OCI-LY7 (cell line): ENCODE data around the gene DEPP1. TPM values are rescaled to one million over a fixed set of nuclear protein-coding genes. Genes with fewer than 3 reads are reported as not detected.

Experiments
- BruUV-seq: library from RNA; stranded (reverse); fragments of 400-500 nt; replicated peaks from 2 replicates; lab custom pipeline; 2021; lab: Mats Ljungman, UMichigan
- CTCF ChIA-PET: fragments of 300-600 bp; sonication (Branson Sonifier 250); formaldehyde crosslinking; loops from one replicate; lab custom pipeline; 2022; ENCODE audit warnings: antibody characterized with exemption; ENCODE audit not compliant: unreplicated experiment; lab: Charles Lee
- POLR2A ChIA-PET: fragments of 300-600 bp; sonication (Branson Sonifier 250); formaldehyde crosslinking; loops from one replicate; lab custom pipeline; 2022; ENCODE audit warnings: antibody characterized with exemption; lab: Charles Lee
- DNase-seq: peaks from one replicate; pipeline ENCODE4 v3.0.0-alpha.2; 2015; ENCODE audit warnings: low spot score
- H2AFZ ChIP-seq: fragments of 200-600 bp; sonication (generic), shearing (Covaris generic); 2 replicates; pipeline ENCODE4 v1.6.1; 2014; ENCODE audit warnings: mild to moderate bottlenecking, antibody characterized with exemption, low read length, moderate library complexity
- H3K27ac ChIP-seq: fragments of 200-600 bp; sonication (generic); 2 replicates; pipeline ENCODE4 v1.5.1; 2014; ENCODE audit warnings: mixed run types, low read depth, mild to moderate bottlenecking, moderate library complexity, low read length, inconsistent platforms; ENCODE audit not compliant: poor library complexity, severe bottlenecking
- H3K36me3 ChIP-seq: fragments of 200-600 bp; sonication (generic); 2 replicates; pipeline ENCODE4 v1.6.1; 2014; ENCODE audit warnings: mild to moderate bottlenecking, antibody characterized with exemption, low read length, moderate library complexity, mixed read lengths; ENCODE audit not compliant: insufficient read depth
- H3K4me1 ChIP-seq: fragments of 200-600 bp; sonication (generic); 2 replicates; pipeline ENCODE4 v1.5.1; 2014; ENCODE audit warnings: mild to moderate bottlenecking, low read length; ENCODE audit not compliant: insufficient read depth, poor library complexity, severe bottlenecking
- H3K4me2 ChIP-seq: fragments of 200-600 bp; sonication (generic); 2 replicates; pipeline ENCODE4 v1.6.1; 2014; ENCODE audit warnings: mild to moderate bottlenecking, low read length
- H3K4me3 ChIP-seq: fragments of 200-600 bp; sonication (generic); 2 replicates; pipeline ENCODE4 v1.5.1; 2014; ENCODE audit warnings: mild to moderate bottlenecking, low read depth, low read length; ENCODE audit not compliant: poor library complexity, severe bottlenecking
- H3K79me2 ChIP-seq: fragments of 200-600 bp; sonication (generic); 2 replicates; pipeline ENCODE4 v1.6.1; 2016; ENCODE audit warnings: low read depth, mild to moderate bottlenecking, low read length, moderate library complexity, mixed read lengths; ENCODE audit not compliant: insufficient read depth
- H3K9me2 ChIP-seq: fragments of 200-600 bp; sonication (generic); 2 replicates; pipeline ENCODE4 v1.6.1; 2016; ENCODE audit warnings: mild to moderate bottlenecking, low read length, mixed read lengths; ENCODE audit not compliant: insufficient read depth
- H3K9me3 ChIP-seq: fragments of 200-600 bp; sonication (generic); 2 replicates; pipeline ENCODE4 v1.6.1; 2014; ENCODE audit warnings: mild to moderate bottlenecking, mixed run types, low read length, mixed read lengths
- H4K20me1 ChIP-seq: fragments of 200-600 bp; sonication (generic); 2 replicates; pipeline ENCODE4 v1.6.1; 2014; ENCODE audit warnings: mild to moderate bottlenecking, antibody characterized with exemption, low read length, moderate library complexity, mixed read lengths; ENCODE audit not compliant: insufficient read depth
- EZH2phosphoT487 ChIP-seq: fragments of 200-600 bp; sonication (generic); IDR thresholded peaks from 2 replicates; pipeline ENCODE4 v1.6.1; 2018; ENCODE audit warnings: low read depth, borderline replicate concordance, mild to moderate bottlenecking, mixed run types, antibody characterized with exemption, low read length, moderate library complexity, mixed read lengths
- intact Hi-C: fragments of 100-400 bp; cut with micrococcal nuclease; formaldehyde crosslinking; loops from one replicate; pipeline ENCODE4 v1.10.0; 2022; ENCODE audit not compliant: unreplicated experiment
- total RNA-seq, 2 experiments: library from RNA; depleted of rRNA in 1 of 2; stranded (reverse); fragments of >200 nt in 1 of 2; shearing (Covaris generic) in 1 of 2; gene quantifications; 2 replicates each; pipeline ENCODE4 v1.2.3, GENCODE V29; 2014 to 2022
- TF ChIP-seq, protein P1 (sequence below): fragments of 200-600 bp; sonication (generic); conservative IDR thresholded peaks from 2 replicates; pipeline ENCODE4 v1.5.1; 2014; ENCODE audit warnings: mild to moderate bottlenecking, antibody characterized with exemption, low read length, moderate library complexity, mixed read lengths

Gene DEPP1
- total RNA-seq, 2 experiments from 2014 or later, result 0.09 TPM; not detected in 1

DNA sequence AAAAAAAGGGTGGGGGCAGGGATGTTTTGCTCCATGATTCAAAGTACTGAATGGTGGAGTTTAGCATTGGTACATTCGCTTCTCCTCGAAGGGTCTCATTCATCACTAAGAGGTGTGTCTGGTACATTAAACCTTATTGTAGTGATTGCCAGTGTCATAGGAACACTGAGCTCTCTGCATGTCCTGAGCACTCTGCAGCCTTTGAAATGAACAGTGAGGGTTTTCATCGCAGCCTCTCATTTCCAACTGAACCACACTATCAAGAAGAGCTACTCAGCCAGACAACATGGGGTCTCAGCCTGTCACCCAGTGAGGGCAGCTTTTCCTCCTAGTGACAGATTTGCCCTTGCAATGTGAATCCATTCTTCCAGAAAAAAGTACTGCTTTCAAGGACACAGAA, 7.6 kb upstream of the DEPP1 start:
- Histone ChIP-seq H3K79me2 (no peaks in the 10 kb centered on the region), H3K4me3 (no peak overlapping the region), H3K36me3 (no peaks in the 10 kb centered on the region), H3K27ac (no peak overlapping the region), H2AFZ (no peak overlapping the region), H3K9me2 (no peaks in the 10 kb centered on the region), H3K4me1 (no peaks in the 10 kb centered on the region), H3K9me3 (no peaks in the 10 kb centered on the region), H3K4me2 (no peak overlapping the region), H4K20me1 (no peaks in the 10 kb centered on the region)
- ChIA-PET CTCF (no interaction called here), POLR2A (interaction anchor here (0.5 to 0.7 kb wide), 2 partner anchors 12 to 574 kb away, joined by 3 read pairs; no protein-coding TSS in a partner anchor)
- no peak for DNase-seq
- intact Hi-C loops, result no loop called here
- TF ChIP-seq, protein P1, sequence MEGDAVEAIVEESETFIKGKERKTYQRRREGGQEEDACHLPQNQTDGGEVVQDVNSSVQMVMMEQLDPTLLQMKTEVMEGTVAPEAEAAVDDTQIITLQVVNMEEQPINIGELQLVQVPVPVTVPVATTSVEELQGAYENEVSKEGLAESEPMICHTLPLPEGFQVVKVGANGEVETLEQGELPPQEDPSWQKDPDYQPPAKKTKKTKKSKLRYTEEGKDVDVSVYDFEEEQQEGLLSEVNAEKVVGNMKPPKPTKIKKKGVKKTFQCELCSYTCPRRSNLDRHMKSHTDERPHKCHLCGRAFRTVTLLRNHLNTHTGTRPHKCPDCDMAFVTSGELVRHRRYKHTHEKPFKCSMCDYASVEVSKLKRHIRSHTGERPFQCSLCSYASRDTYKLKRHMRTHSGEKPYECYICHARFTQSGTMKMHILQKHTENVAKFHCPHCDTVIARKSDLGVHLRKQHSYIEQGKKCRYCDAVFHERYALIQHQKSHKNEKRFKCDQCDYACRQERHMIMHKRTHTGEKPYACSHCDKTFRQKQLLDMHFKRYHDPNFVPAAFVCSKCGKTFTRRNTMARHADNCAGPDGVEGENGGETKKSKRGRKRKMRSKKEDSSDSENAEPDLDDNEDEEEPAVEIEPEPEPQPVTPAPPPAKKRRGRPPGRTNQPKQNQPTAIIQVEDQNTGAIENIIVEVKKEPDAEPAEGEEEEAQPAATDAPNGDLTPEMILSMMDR, result no peak
- TF ChIP-seq EZH2phosphoT487, result no peak
- no TSS peak for BruUV-seq

DNA sequence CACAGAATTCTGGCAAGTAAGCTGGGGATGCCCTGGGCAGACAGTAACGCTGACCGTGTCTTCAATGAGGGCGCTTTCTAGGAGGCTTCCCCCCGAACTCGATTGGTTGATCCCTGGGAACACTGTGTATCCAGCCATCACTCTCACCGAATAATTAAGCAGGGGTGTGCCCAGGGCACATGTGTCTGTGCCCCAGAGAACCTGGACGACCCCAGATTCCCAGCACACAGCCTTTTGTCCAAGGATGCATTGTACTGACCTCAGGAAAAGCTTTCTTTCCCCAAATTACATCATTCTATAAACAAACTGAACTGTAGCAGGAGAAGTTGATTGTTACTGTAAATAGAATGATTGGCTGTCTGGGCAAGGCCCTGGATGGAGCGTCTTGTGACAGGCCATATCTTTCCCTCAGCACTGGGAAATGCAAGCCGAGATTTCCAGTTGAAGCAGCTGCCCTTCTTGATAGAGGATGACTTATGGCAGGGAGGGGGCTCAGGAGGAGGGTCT, 6.6 kb upstream of the DEPP1 start:
- Histone ChIP-seq H4K20me1 (no peaks in the 10 kb centered on the region), H3K36me3 (no peaks in the 10 kb centered on the region), H3K9me2 (no peaks in the 10 kb centered on the region), H3K9me3 (no peaks in the 10 kb centered on the region), H3K79me2 (no peaks in the 10 kb centered on the region), H3K4me3 (no peak overlapping the region), H3K4me1 (no peaks in the 10 kb centered on the region), H3K27ac (no peak overlapping the region), H2AFZ (no peak overlapping the region), H3K4me2 (no peak overlapping the region)
- TF ChIP-seq, protein P1, result no peak
- TF ChIP-seq EZH2phosphoT487, result no peak
- intact Hi-C loops, result no loop called here
- ChIA-PET POLR2A (no interaction called here), CTCF (no interaction called here)
- DNase-seq, result no peak
- BruUV-seq, result no TSS peak

DNA sequence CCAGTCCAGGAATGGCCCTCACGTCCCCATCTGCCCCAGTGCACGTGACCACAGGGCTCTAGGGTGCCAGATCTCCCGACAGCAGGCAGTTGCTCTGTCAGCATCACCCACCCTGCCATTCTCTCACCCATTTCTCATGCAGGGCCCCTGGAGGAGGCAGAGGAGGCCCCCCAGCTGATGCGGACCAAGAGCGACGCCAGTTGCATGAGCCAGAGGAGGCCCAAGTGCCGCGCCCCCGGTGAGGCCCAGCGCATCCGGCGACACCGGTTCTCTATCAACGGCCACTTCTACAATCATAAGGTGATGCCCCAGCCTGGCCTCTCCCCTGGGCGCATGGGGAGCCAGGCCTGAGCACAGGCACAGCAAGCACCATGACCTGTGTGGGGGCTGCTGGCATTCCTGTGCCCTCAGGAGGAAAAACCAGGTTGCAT, 6.1 kb upstream of the DEPP1 start:
- no peak for DNase-seq

More for the DNA sequence above, 6.1 kb upstream of the DEPP1 start:
- TF ChIP-seq, protein P1, result no peak
- TF ChIP-seq EZH2phosphoT487, result no peak
- Histone ChIP-seq H2AFZ (no peak overlapping the region), H3K9me3 (no peaks in the 10 kb centered on the region), H3K4me3 (no peak overlapping the region), H3K36me3 (no peaks in the 10 kb centered on the region), H3K27ac (no peak overlapping the region), H3K79me2 (no peaks in the 10 kb centered on the region), H3K9me2 (no peaks in the 10 kb centered on the region), H3K4me1 (no peaks in the 10 kb centered on the region), H4K20me1 (no peaks in the 10 kb centered on the region), H3K4me2 (no peak overlapping the region)
- intact Hi-C loops, result no loop called here
- no TSS peak for BruUV-seq
- ChIA-PET POLR2A (no interaction called here), CTCF (no interaction called here)
